Caco-2 (cell line): ENCODE data around the gene IGSF21. TPM values are rescaled to one million over a fixed set of nuclear protein-coding genes. Genes with fewer than 3 reads are reported as not detected.

ENCODE experiments used
- BruUV-seq: library from RNA; stranded (reverse); fragments of 400-500 nt; replicated peaks from 2 replicates; lab custom pipeline; 2021; lab: Mats Ljungman, UMichigan
- CTCF ChIA-PET: fragments of 300-600 bp; sonication (Branson Sonifier 250); formaldehyde crosslinking; loops from one replicate; lab custom pipeline; 2022; ENCODE audit warnings: antibody characterized with exemption; lab: Charles Lee
- POLR2A ChIA-PET: fragments of 300-600 bp; sonication (Branson Sonifier 250); formaldehyde crosslinking; loops from one replicate; lab custom pipeline; 2022; ENCODE audit warnings: antibody characterized with exemption; lab: Charles Lee
- DNase-seq, 2 experiments: peaks; one replicate each; pipeline versions ENCODE4 v3.0.0 to v3.0.0-alpha.2; 2020 to 2022
- H3K27me3 ChIP-seq: replicated peaks from 2 replicates; pipeline ENCODE4 v1.6.0; 2011; ENCODE audit warnings: low read length; ENCODE audit not compliant: control insufficient read depth, insufficient read depth
- H3K36me3 ChIP-seq: 2 replicates; pipeline ENCODE4 v1.5.1; 2011; ENCODE audit warnings: low read length; ENCODE audit not compliant: control insufficient read depth, insufficient read depth
- H3K4me1 ChIP-seq: fragments of 250-450 bp; sonication (Bioruptor Pico); 2 replicates; pipeline ENCODE4 v1.5.1; 2020; ENCODE audit warnings: mild to moderate bottlenecking
- H3K4me3 ChIP-seq: 2 replicates; pipeline ENCODE4 v1.5.1; 2011; ENCODE audit warnings: low read depth, mild to moderate bottlenecking, control low read depth, low read length
- H3K9me3 ChIP-seq: fragments of 250-450 bp; sonication (Bioruptor Pico); 2 replicates; pipeline ENCODE4 v1.5.1; 2020; ENCODE audit warnings: mild to moderate bottlenecking, moderate library complexity
- H3K27ac Mint-ChIP-seq: one replicate; pipeline ENCODE4 v1.8.0; 2022; ENCODE audit warnings: mixed read lengths; ENCODE audit not compliant: unreplicated experiment
- H3K27me3 Mint-ChIP-seq: one replicate; pipeline ENCODE4 v1.8.0; 2022; ENCODE audit warnings: mixed read lengths; ENCODE audit not compliant: insufficient read depth, unreplicated experiment
- H3K36me3 Mint-ChIP-seq: one replicate; pipeline ENCODE4 v1.8.0; 2022; ENCODE audit warnings: mild to moderate bottlenecking, mixed read lengths; ENCODE audit not compliant: insufficient read depth, unreplicated experiment
- H3K4me1 Mint-ChIP-seq: one replicate; pipeline ENCODE4 v1.8.0; 2022; ENCODE audit warnings: low read depth, mixed read lengths; ENCODE audit not compliant: unreplicated experiment
- H3K4me3 Mint-ChIP-seq: one replicate; pipeline ENCODE4 v1.8.0; 2022; ENCODE audit warnings: mild to moderate bottlenecking, moderate library complexity, mixed read lengths; ENCODE audit not compliant: unreplicated experiment
- H3K9me3 Mint-ChIP-seq: one replicate; pipeline ENCODE4 v1.8.0; 2022; ENCODE audit warnings: mixed read lengths; ENCODE audit not compliant: unreplicated experiment
- intact Hi-C: fragments of 100-400 bp; cut with micrococcal nuclease; formaldehyde crosslinking; loops from one replicate; pipeline ENCODE4 v1.10.0; 2022; ENCODE audit not compliant: unreplicated experiment
- total RNA-seq: library from RNA; stranded (reverse); gene quantifications from 2 replicates; pipeline ENCODE4 v1.2.3, GENCODE V29; 2022
- TF ChIP-seq, protein P1 (sequence below), 2 experiments: fragments of 200-600 bp in 1 of 2; IDR thresholded peaks; 1 replicate in 1 of 2; 2 replicates in 1 of 2; pipeline versions ENCODE4 v1.5.1 to v1.8.0; 2011 to 2022; ENCODE audit warnings: antibody characterized with exemption in 1 of 2, control low read depth in 1 of 2, inconsistent platforms in 1 of 2, low read depth in 1 of 2, low read length in 1 of 2, mild to moderate bottlenecking in 1 of 2, moderate library complexity in 1 of 2; ENCODE audit not compliant: insufficient read depth in 1 of 2, severe bottlenecking in 1 of 2, unreplicated experiment in 1 of 2

IGSF21 gene
- total RNA-seq, 1 experiment from 2014 or later: not detected

DNA sequence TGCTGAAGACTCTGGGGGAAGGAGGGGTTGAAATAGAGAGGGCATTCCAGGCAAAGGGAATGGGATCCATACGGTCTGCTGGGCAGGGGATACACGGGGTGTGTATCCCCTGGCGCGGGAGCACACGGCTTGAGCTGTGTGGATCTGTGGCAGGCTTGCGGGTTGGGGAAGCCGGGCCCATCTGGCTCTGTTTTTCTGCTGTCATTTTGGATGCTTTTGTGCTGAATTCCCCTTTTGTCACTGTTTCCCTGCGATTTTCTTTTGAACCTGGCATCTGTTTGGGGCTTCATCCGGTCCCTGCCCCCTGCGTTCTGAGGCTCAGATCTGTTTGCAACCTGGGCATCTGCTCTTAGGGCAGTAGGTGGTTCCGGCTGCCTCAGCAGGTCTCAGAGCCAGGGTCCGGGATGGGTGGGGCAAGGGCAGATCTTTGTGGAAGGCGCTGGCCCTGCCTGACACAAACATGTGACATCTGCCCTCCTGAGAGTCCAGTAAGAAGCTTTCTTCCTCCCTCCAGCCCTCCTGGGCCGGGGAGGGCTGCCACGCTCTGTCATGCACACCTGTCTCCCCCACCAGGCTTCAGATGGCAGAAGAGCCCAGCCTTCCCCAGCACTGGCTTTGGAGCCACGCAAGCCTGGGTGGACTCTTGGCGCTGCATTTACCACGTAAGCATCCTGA lies 84.0 kb downstream of the IGSF21 start:
- no peak overlapping the region for H3K4me3 Mint-ChIP-seq
- no peaks in the 10 kb centered on the region; the same call in 1 of the 2 replicates for H3K27me3 ChIP-seq
- H3K27ac Mint-ChIP-seq: no peak overlapping the region
- no peak for DNase-seq
- no peaks in the 10 kb centered on the region for H3K9me3 ChIP-seq
- ChIA-PET CTCF (no interaction called here), POLR2A (no interaction called here)
- H3K9me3 Mint-ChIP-seq: no peaks in the 10 kb centered on the region
- H3K36me3 ChIP-seq: no peaks in the 10 kb centered on the region
- H3K4me1 Mint-ChIP-seq: no peaks in the 10 kb centered on the region
- TF ChIP-seq, protein P1, sequence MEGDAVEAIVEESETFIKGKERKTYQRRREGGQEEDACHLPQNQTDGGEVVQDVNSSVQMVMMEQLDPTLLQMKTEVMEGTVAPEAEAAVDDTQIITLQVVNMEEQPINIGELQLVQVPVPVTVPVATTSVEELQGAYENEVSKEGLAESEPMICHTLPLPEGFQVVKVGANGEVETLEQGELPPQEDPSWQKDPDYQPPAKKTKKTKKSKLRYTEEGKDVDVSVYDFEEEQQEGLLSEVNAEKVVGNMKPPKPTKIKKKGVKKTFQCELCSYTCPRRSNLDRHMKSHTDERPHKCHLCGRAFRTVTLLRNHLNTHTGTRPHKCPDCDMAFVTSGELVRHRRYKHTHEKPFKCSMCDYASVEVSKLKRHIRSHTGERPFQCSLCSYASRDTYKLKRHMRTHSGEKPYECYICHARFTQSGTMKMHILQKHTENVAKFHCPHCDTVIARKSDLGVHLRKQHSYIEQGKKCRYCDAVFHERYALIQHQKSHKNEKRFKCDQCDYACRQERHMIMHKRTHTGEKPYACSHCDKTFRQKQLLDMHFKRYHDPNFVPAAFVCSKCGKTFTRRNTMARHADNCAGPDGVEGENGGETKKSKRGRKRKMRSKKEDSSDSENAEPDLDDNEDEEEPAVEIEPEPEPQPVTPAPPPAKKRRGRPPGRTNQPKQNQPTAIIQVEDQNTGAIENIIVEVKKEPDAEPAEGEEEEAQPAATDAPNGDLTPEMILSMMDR (IDR thresholded peaks at IDR 0.05; ENCODE audit: insufficient read depth in 1 of 2, low read depth in 1 of 2, low read length in 1 of 2, severe bottlenecking in 1 of 2, unreplicated experiment in 1 of 2): no peak
- no peaks in the 10 kb centered on the region for H3K4me1 ChIP-seq
- intact Hi-C loops: no loop called here
- no TSS peak for BruUV-seq
- H3K4me3 ChIP-seq: no peak overlapping the region
- no peaks in the 10 kb centered on the region for H3K36me3 Mint-ChIP-seq
- H3K27me3 Mint-ChIP-seq: peaks cover 18% of the 10 kb centered on the region

DNA sequence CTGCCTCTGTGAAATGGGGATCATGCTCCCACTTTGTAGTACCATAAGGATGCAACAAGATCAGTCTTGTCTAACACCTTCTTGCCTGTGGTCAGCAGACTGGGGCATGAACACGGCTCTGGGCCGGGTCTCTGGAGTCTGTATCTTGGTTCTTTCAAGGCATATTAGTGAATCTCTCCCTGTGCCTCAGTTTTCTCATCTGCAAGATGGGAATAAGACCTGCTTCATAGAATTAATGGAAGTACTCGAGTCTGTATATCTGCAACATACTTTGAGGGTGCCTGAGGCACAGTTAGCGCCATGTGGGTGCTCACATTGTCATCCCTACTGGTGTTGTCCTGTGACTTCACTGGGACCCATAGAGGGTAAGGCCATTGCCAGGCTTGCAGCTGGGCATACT lies 84.6 kb downstream of the IGSF21 start:
- DNase-seq: no peak
- Histone ChIP-seq H3K4me1 (no peaks in the 10 kb centered on the region), H3K36me3 (no peaks in the 10 kb centered on the region), H3K27me3 (no peaks in the 10 kb centered on the region; the same call in 1 of the 2 replicates), H3K9me3 (no peaks in the 10 kb centered on the region), H3K4me3 (no peak overlapping the region)
- H3K4me1 Mint-ChIP-seq: no peaks in the 10 kb centered on the region
- no TSS peak for BruUV-seq
- no peak overlapping the region for H3K4me3 Mint-ChIP-seq
- H3K9me3 Mint-ChIP-seq: no peaks in the 10 kb centered on the region
- POLR2A ChIA-PET: no interaction called here
- CTCF ChIA-PET: no interaction called here
- H3K36me3 Mint-ChIP-seq: no peaks in the 10 kb centered on the region
- TF ChIP-seq, protein P1 (IDR thresholded peaks at IDR 0.05; ENCODE audit: insufficient read depth in 1 of 2, low read depth in 1 of 2, low read length in 1 of 2, severe bottlenecking in 1 of 2, unreplicated experiment in 1 of 2): no peak
- intact Hi-C loops: no loop called here
- no peak overlapping the region for H3K27ac Mint-ChIP-seq
- H3K27me3 Mint-ChIP-seq: peaks cover 16% of the 10 kb centered on the region

DNA sequence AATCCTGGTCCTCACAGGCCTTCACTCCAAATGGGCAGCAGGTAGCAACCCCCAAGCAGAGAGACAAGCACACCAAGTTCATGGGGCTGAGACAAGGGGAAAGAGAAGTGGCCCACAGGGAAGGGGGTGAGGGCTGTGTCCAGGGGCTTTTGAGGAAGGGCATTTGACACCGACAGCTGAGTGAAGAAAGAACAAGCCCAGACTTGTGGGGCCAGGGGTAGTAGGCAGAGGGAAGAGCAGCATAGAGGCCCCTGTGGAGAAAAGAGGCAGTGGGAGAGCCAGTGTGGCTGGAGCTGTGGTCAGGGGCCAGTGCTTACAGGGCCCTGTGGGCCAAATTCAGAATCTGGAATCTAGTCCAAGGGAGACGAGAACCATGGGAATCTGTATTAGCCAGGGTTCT lies 85.4 kb downstream of the IGSF21 start:
- H3K9me3 Mint-ChIP-seq: no peaks in the 10 kb centered on the region
- Histone ChIP-seq H3K36me3 (no peaks in the 10 kb centered on the region), H3K4me1 (no peaks in the 10 kb centered on the region), H3K9me3 (no peaks in the 10 kb centered on the region), H3K27me3 (no peaks in the 10 kb centered on the region; the same call in 1 of the 2 replicates), H3K4me3 (no peak overlapping the region)
- TF ChIP-seq, protein P1 (IDR thresholded peaks at IDR 0.05; ENCODE audit: insufficient read depth in 1 of 2, low read depth in 1 of 2, low read length in 1 of 2, severe bottlenecking in 1 of 2, unreplicated experiment in 1 of 2): no peak
- DNase-seq: no peak
- H3K4me3 Mint-ChIP-seq: no peak overlapping the region
- H3K27me3 Mint-ChIP-seq: peaks cover 16% of the 10 kb centered on the region
- H3K36me3 Mint-ChIP-seq: no peaks in the 10 kb centered on the region
- POLR2A ChIA-PET: no interaction called here
- intact Hi-C loops: no loop called here
- no TSS peak for BruUV-seq
- H3K27ac Mint-ChIP-seq: no peak overlapping the region
- CTCF ChIA-PET: no interaction called here
- no peaks in the 10 kb centered on the region for H3K4me1 Mint-ChIP-seq
